Cardiac fibroblast (primary cell): ENCODE data around the gene BANP.
"Not testable (repeated sequence)": the region's sequence is repeated elsewhere in the genome, so short reads cannot be mapped to it uniquely, and the experiment has no call there.

Experiments used
- DNase-seq, 2 donors: peaks; one replicate each; pipeline versions ENCODE4 v3.0.0 to v3.0.0-alpha.2; 2010; ENCODE audit warnings: low read depth in 2 of 2
- H3K4me3 ChIP-seq, 2 donors: replicated peaks in 1 of 2; 1 replicate in 1 of 2; 2 replicates in 1 of 2; pipeline ENCODE4 v1.5.1; 2011; ENCODE audit warnings: low read depth in 2 of 2, low read length in 2 of 2, mild to moderate bottlenecking in 2 of 2, moderate library complexity in 1 of 2
- TF ChIP-seq, protein P1 (sequence below): IDR thresholded peaks from one replicate; pipeline ENCODE4 v1.5.1; 2011; ENCODE audit warnings: low read depth, mild to moderate bottlenecking, low read length, inconsistent platforms

BANP gene

DNA sequence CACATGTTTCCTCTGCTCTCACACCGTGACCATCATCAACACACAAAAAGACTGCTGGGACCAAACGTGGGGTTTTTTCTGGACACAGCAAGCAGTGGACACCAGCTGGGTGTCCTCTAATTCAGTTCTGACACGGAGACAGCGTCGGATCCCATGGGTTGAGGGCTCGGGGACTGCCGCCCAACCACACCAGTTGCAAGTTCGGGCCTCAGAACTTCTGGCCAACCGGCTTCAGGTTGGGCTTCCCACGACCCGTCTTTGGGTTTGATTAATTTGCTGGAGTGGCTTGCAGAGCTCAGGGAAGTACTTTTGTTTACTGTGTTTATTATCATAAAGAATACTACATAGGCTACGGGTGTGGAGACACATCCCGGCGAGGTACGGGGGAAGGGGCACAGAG lies 97.8 kb downstream of the BANP start:
- TF ChIP-seq, protein P1, sequence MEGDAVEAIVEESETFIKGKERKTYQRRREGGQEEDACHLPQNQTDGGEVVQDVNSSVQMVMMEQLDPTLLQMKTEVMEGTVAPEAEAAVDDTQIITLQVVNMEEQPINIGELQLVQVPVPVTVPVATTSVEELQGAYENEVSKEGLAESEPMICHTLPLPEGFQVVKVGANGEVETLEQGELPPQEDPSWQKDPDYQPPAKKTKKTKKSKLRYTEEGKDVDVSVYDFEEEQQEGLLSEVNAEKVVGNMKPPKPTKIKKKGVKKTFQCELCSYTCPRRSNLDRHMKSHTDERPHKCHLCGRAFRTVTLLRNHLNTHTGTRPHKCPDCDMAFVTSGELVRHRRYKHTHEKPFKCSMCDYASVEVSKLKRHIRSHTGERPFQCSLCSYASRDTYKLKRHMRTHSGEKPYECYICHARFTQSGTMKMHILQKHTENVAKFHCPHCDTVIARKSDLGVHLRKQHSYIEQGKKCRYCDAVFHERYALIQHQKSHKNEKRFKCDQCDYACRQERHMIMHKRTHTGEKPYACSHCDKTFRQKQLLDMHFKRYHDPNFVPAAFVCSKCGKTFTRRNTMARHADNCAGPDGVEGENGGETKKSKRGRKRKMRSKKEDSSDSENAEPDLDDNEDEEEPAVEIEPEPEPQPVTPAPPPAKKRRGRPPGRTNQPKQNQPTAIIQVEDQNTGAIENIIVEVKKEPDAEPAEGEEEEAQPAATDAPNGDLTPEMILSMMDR = no peak

GRCh38 chr16:88049561-88050545 lies 98.6 kb downstream of the BANP start:
- no peak for DNase-seq
- H3K4me3 ChIP-seq = no peak overlapping the region

More for the DNA sequence above, 97.8 kb downstream of the BANP start:
- H3K4me3 ChIP-seq = no peak overlapping the region
- no peak for DNase-seq

DNA sequence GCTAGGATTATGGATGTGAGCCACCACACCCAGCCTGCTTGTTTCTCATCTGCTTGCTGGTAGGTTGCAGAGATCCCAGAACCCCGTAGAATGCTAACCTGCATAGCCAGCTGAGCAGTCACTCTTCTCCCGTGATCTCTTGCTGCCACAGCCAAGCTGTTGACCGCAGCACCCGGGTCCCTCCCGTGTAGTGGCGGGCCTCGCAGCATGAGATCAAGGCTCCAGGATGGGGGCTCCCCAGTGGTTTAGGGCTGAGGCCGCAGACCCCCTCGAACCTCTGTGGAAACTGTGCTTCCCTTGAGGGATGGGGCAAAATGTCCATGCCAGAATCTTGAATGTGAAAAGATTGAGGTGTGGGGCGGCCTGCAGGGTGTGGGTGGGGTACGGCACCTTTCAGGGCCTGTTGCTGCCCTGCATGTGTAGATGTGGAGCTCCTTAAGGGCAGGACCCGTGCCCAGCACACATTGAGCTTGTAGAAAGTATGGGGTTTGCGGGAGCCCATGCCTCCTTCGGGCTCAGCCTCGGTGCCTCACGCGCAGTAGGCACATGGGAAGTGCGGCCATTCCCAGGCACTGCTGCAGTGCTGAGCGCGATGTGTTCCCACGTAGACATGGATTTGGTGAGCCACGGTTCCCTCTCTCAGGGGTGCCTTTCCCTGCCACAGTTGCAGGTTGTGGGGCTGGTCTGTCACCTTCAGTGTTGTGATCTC lies 99.9 kb downstream of the BANP start:
- no peak for DNase-seq

More at GRCh38 chr16:88049561-88050545, 98.6 kb downstream of the BANP start:
- TF ChIP-seq, protein P1 = no peak

GRCh38 chr16:88052661-88053060 lies 101.4 kb downstream of the BANP start:
- TF ChIP-seq, protein P1 = no peak
- H3K4me3 ChIP-seq = no peak overlapping the region
- DNase-seq = no peak

More for the DNA sequence above, 99.9 kb downstream of the BANP start:
- H3K4me3 ChIP-seq = no peak overlapping the region
- TF ChIP-seq, protein P1 = no peak

- DNase-seq, H3K4me3 ChIP-seq: not testable (repeated sequence)
These were observed 102.2 kb downstream of the BANP start for GRCh38 chr16:88053479-88053878.

DNA sequence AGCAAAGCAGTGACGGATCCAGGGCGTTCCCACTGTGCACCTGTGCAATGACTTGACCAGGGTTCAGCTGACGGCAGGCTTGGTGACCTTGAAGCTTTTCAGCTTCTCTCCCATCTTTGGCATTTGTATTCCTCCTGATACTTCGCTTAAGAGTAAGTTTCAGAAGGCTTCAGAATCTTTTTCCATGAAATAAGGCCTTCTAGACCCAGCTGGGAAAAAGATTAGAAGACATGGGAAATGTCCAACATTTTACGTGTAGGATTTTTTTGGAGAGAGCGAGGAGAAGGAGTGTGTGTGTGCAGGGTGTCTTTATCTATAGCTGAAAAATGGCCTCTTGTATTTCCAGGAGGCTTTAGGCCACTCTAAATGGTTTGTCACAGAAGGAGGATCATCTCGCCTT lies 104.1 kb downstream of the BANP start:
- no peak overlapping the region for H3K4me3 ChIP-seq
- TF ChIP-seq, protein P1 = no peak
- no peak for DNase-seq

- no peak for DNase-seq
- TF ChIP-seq, protein P1 = no peak
- H3K4me3 ChIP-seq = no peak overlapping the region
These were observed 105.0 kb downstream of the BANP start for GRCh38 chr16:88056212-88056611.
